ENCODE results near the gene SSX4. TPM values are rescaled to one million over a fixed set of nuclear protein-coding genes. Genes with fewer than 3 reads are reported as not detected.
"Not testable (repeated sequence)": the region's sequence is repeated elsewhere in the genome, so short reads cannot be mapped to it uniquely, and the experiment has no call there.

SSX4 gene, protein sequence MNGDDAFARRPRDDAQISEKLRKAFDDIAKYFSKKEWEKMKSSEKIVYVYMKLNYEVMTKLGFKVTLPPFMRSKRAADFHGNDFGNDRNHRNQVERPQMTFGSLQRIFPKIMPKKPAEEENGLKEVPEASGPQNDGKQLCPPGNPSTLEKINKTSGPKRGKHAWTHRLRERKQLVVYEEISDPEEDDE
- polyA plus RNA-seq = not detected

DNA sequence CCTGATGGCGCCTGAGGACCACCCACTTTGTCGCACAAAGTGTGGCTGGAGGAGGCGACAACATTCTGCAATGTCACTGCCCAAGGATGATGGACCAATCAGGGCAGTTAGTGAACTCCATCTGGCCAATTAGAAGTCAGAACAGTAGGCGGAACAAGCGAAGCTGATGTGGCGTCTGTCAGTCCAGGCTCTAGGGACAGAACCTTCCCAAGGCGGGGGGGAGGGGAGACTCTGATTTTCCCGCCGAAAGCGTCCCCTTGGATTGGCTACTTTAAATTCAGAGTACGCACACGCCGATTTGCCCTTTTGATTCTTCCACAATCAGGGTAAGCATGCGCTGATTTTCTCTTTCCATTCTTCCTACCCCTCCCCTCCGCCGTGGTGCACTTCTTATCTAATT lies at the start of gene SSX4:
SSX4 (plus strand) TSS at position 301 of the 400 bp plus-strand sequence. CDS start 515 bp downstream, outside the sequence.
- not testable (repeated sequence) for H3K36me3 Mint-ChIP-seq; DNase-seq; H3K27me3 Mint-ChIP-seq (ENCODE audit: low read depth in 3 of 3); H3K27ac Mint-ChIP-seq; H3K4me3 Mint-ChIP-seq; H3K9me3 Mint-ChIP-seq; H3K4me1 Mint-ChIP-seq

DNA sequence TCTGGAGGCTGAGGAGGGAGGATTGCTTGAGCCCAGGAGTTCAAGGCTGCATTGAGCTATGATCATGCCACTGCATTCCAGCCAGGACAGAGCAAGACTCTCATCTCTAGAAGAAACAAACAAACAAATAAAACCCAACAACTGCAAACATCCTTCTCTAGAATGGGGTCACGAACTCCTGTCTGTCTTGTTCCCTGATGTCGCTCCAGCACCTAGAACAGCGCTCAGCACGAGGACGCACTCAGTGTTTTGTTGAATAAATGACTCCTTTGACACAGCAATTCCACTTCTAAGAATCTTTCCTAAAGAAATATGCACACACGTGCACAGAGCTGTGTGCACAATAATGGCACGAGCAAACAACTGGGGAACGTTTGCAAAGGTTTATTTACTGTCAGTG lies 37.3 kb upstream of the SSX4 start:
- H3K36me3 Mint-ChIP-seq, H3K9me3 Mint-ChIP-seq, H3K4me1 Mint-ChIP-seq, H3K27ac Mint-ChIP-seq, H3K4me3 Mint-ChIP-seq, DNase-seq: not testable (repeated sequence)
- peaks cover 2 to 16% (median 3%) of the 10 kb centered on the region in 3 donors for H3K27me3 Mint-ChIP-seq (ENCODE audit: low read depth in 3 of 3)

DNA sequence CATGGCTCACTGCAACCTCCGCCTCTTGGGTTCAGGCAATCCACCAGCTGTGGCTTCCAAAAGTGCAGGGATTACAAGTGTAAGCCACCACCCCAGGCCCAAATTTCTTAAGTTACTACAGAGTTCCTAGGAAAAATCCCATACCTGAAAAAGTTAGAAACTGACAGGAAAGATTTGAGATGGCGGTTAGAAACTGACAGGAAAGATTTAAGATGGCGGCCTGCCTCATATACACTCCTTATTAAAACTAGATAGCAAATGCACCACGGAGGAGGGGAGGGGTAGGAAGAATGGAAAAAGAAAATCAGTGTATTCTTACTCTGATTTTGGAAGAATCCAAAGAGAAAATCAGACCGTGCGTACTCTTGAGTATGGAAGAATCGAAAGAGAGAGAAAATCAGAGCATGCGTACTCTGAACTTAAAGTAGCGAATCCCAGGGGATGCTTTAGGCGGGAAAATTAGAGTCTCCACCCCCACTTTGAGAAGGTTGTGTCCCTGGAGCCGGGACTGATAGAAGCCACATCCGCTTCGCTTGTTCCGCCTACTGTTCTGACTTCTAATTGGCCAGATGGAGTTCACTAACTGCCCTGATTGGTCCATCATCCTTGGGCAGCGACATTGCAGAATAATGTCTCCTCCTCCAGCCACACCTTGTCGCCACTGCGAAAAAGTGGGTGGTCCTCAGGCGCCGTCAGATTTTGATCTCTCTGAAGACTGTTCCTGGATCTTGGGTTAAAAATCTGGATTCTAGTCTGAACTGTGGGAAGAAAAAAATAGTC lies 26.8 kb upstream of the SSX4 start, which contains the start of gene SSX3:
SSX3 (minus strand) TSS at position 389 of the 780 bp plus-strand sequence. CDS start 1,454 bp downstream, outside the sequence.
- not testable (repeated sequence) for DNase-seq; H3K27ac Mint-ChIP-seq; H3K36me3 Mint-ChIP-seq; H3K9me3 Mint-ChIP-seq; H3K4me1 Mint-ChIP-seq; H3K4me3 Mint-ChIP-seq; H3K27me3 Mint-ChIP-seq (ENCODE audit: low read depth in 3 of 3)

DNA sequence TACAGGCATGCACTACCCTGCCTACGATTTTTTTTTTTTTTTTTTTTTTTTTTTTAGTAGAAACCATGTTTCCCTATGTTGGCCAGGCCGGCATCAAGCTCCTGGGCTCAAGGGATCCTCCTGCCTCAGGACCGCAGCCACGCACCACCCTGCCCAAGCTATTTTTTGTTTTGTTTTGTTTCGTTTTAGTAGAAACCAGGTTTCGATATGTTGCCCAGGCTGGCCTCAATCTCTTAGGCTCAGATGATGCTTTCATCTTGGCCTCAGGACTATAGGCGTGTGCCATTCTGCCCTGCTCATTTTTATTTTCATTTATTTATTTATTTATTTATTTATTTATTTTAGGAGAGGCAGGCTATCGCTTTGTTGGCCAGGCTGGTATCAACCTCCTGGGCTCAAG lies 25.7 kb upstream of the SSX4 start:
- no peak overlapping the region for H3K4me3 Mint-ChIP-seq

DNA sequence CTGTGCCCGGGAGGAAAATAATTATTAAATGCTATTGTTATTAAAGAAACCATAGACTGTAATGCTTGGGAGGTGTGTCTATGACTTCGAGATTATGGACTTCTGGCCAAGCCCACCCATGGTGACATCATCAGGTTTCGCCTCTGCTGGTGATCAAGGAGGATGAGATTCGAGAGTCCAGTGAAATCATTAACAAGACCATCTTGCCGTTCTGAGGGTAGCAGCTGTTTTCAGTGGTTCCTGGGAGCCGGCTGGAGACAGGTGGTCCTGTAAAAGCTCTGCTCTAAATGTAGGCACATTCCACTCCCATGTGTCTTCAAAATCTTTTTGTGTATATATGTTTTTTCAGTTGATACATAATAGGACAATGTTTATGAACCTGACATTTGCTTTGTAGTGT lies 24.1 kb upstream of the SSX4 start:
- not testable (repeated sequence) for H3K4me1 Mint-ChIP-seq; H3K36me3 Mint-ChIP-seq; H3K27ac Mint-ChIP-seq; DNase-seq; H3K27me3 Mint-ChIP-seq (ENCODE audit: low read depth in 3 of 3); H3K4me3 Mint-ChIP-seq; H3K9me3 Mint-ChIP-seq

More for the DNA sequence above, 25.7 kb upstream of the SSX4 start:
- H3K9me3 Mint-ChIP-seq = peaks cover 0 to 2% (median 0%) of the 10 kb centered on the region in 6 donors
- no peak for DNase-seq
- H3K27ac Mint-ChIP-seq = no peak overlapping the region
- no peaks in the 10 kb centered on the region for H3K36me3 Mint-ChIP-seq
- H3K27me3 Mint-ChIP-seq (ENCODE audit: low read depth in 3 of 3) = peaks cover 4 to 9% (median 5%) of the 10 kb centered on the region in 3 donors
- no peaks in the 10 kb centered on the region for H3K4me1 Mint-ChIP-seq

DNA sequence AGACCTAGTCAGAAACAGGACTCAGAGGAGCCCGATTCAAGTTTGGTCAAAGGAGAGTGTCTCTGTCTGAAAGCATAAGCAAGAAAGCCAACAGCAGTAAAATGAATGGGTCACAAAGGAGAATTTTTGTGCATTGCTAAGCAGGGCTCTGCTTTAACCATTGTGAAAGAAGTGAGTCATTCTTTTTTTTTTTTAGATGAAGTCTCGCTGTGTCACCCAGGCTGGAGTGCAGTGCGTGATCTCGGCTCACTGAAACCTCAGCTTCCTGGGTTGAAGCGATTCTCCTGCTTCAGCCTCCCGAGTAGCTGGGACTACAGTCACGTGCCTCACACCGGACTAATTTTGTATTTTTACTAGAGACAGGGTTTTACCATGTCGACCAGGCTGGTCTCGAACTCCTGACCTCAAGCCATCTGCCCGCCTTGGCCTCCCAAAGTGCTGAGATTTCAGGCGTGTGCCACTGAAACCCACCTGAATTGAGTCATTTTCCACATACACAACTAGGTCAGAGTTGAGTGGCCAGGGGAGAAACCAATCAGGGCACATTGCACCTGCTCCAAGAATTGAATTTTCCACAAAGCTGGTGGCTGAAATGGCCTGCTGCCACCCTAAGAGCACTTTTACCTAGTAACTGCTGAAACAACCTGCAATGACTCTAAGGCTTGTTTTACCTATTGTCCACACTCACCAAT lies 15.5 kb upstream of the SSX4 start:
- H3K9me3 Mint-ChIP-seq; H3K36me3 Mint-ChIP-seq; H3K4me3 Mint-ChIP-seq; DNase-seq; H3K4me1 Mint-ChIP-seq; H3K27me3 Mint-ChIP-seq (ENCODE audit: low read depth in 3 of 3); H3K27ac Mint-ChIP-seq: not testable (repeated sequence)

DNA sequence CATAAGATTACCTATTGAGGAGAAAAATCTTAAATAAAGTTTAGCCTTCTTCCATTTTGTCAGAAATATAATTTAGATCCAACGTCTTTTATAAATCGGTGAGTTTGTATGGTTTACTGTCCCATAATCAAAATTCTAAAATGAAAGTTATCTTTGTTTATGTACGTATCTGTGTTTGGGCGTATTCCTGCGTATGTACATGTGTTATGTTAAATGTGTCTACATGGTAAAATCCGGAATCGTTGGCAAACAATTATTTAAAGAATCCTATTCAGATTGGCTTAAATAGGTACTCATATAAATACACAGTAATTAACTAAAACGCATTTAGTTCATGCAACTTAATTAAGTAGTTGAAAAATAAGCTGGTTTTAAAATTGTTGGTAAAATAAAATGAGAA lies 12.9 kb upstream of the SSX4 start:
- H3K36me3 Mint-ChIP-seq; H3K4me3 Mint-ChIP-seq; H3K4me1 Mint-ChIP-seq; H3K27me3 Mint-ChIP-seq (ENCODE audit: low read depth in 3 of 3); DNase-seq; H3K27ac Mint-ChIP-seq; H3K9me3 Mint-ChIP-seq: not testable (repeated sequence)

DNA sequence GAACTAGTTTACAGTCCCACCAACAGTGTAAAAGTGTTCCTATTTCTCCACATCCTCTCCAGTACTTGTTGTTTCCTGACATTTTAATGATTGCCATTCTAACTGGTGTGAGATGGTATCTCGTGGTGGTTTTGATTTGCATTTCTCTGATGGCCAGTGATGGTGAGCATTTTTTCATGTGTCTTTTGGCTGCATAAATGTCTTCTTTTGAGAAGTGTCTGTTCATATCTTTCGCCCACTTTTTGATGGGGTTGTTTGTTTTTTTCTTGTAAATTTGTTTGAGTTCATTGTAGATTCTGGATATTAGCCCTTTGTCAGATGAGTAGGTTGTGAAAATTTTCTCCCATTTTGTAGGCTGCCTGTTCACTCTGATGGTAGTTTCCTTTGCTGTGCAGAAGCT lies 13.6 kb downstream of the SSX4 start:
- not testable (repeated sequence) for H3K27me3 Mint-ChIP-seq (ENCODE audit: low read depth in 3 of 3); H3K36me3 Mint-ChIP-seq; DNase-seq; H3K4me3 Mint-ChIP-seq; H3K27ac Mint-ChIP-seq; H3K9me3 Mint-ChIP-seq; H3K4me1 Mint-ChIP-seq

DNA sequence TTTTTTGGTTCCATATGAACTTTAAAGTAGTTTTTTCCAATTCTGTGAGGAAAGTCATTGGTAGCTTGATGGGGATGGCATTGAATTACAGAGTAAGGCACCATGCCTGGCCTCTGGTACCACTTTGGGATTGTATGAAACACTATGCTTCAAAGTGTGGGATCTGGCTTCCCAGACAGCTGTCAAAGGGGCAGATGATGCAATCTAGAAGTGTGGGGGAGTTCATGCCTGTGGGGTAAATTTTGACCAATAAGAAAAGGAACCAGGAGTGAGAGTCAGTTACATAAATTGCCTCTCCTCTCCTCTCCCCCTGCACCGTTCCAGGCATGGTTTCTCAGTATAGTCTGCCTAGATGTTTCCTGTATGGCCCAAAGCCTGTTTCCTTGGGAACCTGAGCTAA lies 14.5 kb downstream of the SSX4 start:
- not testable (repeated sequence) for DNase-seq; H3K27me3 Mint-ChIP-seq (ENCODE audit: low read depth in 3 of 3); H3K36me3 Mint-ChIP-seq; H3K4me3 Mint-ChIP-seq; H3K27ac Mint-ChIP-seq; H3K4me1 Mint-ChIP-seq; H3K9me3 Mint-ChIP-seq

DNA sequence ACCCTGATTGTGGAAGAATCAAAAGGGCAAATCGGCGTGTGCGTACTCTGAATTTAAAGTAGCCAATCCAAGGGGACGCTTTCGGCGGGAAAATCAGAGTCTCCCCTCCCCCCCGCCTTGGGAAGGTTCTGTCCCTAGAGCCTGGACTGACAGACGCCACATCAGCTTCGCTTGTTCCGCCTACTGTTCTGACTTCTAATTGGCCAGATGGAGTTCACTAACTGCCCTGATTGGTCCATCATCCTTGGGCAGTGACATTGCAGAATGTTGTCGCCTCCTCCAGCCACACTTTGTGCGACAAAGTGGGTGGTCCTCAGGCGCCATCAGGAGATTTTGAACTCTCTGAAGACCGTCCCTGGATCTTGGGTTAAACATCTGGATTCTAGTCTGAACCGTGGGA lies 28.5 kb downstream of the SSX4 start, which contains the start of gene SSX4B:
SSX4B (minus strand) TSS at position 101 of the 400 bp plus-strand sequence. CDS start 588 bp downstream, outside the sequence.
- not testable (repeated sequence) for H3K27ac Mint-ChIP-seq; H3K27me3 Mint-ChIP-seq (ENCODE audit: low read depth in 3 of 3); H3K4me3 Mint-ChIP-seq; H3K36me3 Mint-ChIP-seq; H3K4me1 Mint-ChIP-seq; DNase-seq; H3K9me3 Mint-ChIP-seq

DNA sequence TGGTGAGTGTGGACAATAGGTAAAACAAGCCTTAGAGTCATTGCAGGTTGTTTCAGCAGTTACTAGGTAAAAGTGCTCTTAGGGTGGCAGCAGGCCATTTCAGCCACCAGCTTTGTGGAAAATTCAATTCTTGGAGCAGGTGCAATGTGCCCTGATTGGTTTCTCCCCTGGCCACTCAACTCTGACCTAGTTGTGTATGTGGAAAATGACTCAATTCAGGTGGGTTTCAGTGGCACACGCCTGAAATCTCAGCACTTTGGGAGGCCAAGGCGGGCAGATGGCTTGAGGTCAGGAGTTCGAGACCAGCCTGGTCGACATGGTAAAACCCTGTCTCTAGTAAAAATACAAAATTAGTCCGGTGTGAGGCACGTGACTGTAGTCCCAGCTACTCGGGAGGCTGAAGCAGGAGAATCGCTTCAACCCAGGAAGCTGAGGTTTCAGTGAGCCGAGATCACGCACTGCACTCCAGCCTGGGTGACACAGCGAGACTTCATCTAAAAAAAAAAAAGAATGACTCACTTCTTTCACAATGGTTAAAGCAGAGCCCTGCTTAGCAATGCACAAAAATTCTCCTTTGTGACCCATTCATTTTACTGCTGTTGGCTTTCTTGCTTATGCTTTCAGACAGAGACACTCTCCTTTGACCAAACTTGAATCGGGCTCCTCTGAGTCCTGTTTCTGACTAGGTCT lies 43.8 kb downstream of the SSX4 start:
- not testable (repeated sequence) for H3K36me3 Mint-ChIP-seq; DNase-seq; H3K9me3 Mint-ChIP-seq; H3K27me3 Mint-ChIP-seq (ENCODE audit: low read depth in 3 of 3); H3K4me1 Mint-ChIP-seq; H3K27ac Mint-ChIP-seq; H3K4me3 Mint-ChIP-seq

DNA sequence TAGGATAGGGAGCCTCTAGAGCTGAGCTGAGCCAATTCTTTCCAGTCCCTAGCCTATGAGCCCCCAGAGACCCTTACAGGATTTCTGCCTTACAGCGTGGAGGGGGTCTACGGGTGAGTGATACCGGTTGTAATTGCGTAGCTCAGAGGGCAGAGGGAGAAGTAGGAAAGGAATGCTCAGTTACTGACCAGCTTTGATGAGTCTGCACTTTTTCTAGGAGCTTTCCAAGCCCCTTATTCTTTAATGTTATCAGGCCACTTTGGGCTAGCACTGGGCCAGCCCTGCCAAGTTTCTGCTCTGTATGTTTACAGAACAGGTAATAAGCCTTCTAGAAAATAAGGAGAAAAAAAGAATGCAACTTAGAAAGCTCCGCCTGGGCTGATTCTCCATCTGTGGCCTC lies 46.3 kb downstream of the SSX4 start:
- not testable (repeated sequence) for H3K4me3 Mint-ChIP-seq; H3K27me3 Mint-ChIP-seq (ENCODE audit: low read depth in 3 of 3); H3K36me3 Mint-ChIP-seq; H3K27ac Mint-ChIP-seq; H3K9me3 Mint-ChIP-seq; H3K4me1 Mint-ChIP-seq; DNase-seq

DNA sequence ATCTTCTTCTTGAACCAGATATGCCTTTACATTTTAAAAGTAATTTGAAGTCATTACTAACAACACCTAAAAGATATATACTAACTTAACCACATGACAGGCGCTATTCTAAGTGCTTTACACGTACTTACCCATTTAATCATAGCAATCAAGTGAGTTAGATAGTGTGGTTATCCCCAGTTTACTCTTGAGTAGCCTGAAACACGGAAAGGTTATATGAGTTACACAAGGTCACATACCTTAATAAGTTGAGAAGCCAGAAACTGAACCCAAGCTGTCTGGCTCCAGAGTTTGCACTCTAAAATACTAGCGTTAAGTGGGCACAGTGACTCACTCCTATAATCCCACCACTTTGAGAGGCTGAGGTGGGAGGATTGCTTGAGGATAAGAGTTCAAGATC lies 46.8 kb downstream of the SSX4 start:
- H3K27me3 Mint-ChIP-seq (ENCODE audit: low read depth in 3 of 3); H3K4me1 Mint-ChIP-seq; H3K9me3 Mint-ChIP-seq; H3K36me3 Mint-ChIP-seq; H3K4me3 Mint-ChIP-seq; H3K27ac Mint-ChIP-seq; DNase-seq: not testable (repeated sequence)

DNA sequence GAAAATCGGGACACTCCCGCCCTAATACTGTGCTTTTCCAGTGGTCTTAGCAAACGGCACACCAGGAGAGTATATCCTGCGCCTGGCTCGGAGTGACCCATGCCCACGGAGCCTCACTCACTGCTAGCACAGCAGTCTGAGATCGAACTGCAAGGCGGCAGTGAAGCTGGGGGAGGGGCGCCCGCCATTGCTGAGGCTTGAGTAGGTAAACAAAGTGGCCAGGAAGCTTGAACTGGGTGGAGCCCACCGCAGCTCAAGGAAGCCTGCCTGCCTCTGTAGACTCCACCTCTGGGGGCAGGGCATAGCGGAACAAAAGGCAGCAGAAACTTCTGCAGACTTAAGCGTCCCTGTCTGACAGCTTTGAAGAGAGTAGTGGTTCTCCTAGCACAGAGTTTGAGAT lies 50.4 kb downstream of the SSX4 start:
- peak overlapping the region in 1 of 5 donors; percentile 32 for H3K4me3 Mint-ChIP-seq
- not testable (repeated sequence) for H3K36me3 Mint-ChIP-seq

More for the DNA sequence above, 50.4 kb downstream of the SSX4 start:
- not testable (repeated sequence) for H3K9me3 Mint-ChIP-seq; DNase-seq; H3K27me3 Mint-ChIP-seq (ENCODE audit: low read depth in 3 of 3); H3K27ac Mint-ChIP-seq; H3K4me1 Mint-ChIP-seq

Data from immature natural killer cell (primary cell).